HPDE6-E6E7 (cell line): ENCODE measurements around the gene KRTAP10-4.
"Not testable (repeated sequence)": the region's sequence is repeated elsewhere in the genome, so short reads cannot be mapped to it uniquely, and the experiment has no call there.

Source experiments
- DNase-seq: peaks from one replicate; pipeline ENCODE4 v3.0.0; 2011; ENCODE audit warnings: missing footprints; ENCODE audit errors: extremely low spot score

Gene KRTAP10-4

DNA sequence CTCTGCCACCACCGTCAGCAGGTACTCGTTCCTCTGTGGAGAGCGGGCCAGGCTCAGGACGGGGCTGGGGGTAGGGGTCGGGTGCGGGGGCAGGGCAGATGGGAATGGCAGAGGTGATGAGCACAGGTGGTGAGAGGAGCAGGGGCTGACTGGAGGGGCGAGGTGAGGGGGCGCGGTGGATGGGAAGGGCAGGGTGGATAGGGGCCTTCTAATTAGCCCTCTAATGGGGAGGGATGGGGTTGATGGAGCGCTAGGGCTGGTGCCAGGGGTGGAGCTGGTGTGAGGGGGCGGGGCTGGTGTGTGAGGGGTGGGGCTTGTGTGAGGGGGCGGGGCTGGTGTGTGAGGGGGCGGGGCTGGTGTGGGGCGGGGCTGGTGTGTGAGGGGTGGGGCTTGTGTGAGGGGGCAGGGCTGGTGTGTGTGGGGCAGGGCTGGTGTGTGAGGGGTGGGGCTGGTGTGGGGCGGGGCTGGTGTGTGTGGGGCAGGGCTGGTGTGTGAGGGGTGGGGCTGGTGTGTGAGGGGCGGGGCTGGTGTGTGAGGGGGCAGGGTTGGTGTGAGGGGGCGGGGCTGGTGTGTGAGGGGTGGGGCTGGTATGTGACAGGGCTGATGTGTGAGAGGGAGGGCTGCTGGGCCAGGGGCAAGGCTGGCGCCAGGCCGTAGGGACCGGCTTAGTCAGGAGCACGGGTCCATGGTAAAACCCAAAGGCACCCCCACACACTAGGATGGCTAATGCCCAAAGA is 39.5 kb upstream of the KRTAP10-4 start:
- no peak for DNase-seq

DNA sequence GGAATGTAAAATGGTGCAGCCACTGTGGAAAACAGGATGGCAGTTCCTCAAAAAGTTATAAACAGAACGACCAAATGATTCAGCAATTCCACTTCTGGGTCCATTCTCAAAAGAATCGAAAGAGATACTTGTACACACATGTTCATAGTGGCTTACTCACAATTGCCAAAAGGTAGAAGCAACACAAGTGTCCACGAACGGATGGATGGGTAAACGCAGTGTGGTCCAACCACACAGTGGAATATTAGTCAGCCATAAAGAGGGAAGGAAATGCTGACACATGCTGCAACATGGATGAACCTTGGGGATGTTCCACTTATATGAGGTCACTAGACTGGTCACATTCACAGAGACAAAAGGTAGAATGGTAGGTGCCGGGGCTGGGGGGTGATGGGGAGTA is 38.8 kb upstream of the KRTAP10-4 start:
- DNase-seq = no peak

DNA sequence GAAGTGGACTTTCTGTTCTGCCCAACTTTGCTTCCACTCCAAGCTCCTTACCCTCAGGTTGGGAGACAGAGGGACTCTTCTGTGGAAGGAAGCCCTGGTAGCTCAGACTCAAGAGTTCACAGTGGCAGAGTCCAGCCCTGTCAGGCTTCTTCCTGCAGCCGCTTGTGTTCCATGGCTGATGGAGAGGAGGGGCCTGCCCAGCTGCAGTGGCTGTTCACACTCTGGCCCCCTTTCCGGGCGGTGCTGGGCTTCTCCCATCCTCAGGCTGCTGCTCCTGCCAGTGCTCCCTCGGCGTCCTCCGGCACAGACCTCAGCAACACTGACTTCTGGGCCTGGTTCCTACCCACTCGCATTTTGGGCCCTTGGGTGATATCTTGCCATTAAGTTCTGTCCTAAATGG is 37.6 kb upstream of the KRTAP10-4 start:
- DNase-seq = no peak

DNA sequence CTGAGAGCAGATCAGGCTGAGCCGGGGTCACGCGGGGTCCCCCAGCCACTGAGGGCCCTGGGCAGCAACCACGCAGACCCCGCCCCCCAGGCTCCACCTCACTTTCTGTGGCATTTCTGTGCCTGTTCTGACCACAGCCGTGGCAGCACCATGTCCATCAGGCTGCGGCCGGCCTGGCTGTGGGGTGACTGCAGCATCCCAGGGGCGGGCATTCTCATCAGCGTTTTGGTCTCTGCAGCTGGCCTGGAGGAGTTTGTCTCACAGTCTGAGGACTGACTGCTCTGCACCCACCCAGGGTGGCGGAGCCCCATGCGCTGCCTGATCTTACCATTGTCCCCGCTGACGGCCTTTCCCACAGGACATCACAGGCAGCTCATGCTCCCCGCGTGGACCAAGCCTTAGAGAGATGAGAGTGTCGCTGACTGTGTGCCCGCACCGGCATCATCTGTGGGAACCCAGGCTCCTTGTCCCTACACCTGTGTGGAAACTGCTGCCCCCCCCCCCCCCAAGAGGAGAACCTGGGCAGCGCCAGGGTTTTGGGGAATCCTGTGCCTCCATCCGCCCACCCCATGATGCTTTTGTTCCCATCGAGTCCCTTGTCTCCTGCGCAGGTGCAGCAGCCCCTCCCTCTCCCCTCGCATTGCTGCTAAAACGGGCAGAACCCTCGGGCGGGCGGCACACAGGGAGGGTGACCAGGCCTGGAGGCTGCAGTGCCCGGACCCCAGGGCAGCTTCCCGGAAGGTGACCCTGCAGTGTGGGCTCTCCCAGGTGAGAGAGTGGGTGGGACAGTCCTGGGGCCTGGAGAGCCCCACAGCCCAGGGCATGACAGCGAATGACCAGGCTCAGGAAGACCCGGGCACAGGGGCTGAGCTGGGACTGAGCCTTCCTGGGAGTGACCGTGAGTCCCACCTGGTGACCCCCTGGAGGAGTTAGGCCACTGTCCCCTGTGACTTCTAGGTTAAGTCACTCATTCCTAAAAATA is 35.3 kb upstream of the KRTAP10-4 start:
- DNase-seq = no peak

DNA sequence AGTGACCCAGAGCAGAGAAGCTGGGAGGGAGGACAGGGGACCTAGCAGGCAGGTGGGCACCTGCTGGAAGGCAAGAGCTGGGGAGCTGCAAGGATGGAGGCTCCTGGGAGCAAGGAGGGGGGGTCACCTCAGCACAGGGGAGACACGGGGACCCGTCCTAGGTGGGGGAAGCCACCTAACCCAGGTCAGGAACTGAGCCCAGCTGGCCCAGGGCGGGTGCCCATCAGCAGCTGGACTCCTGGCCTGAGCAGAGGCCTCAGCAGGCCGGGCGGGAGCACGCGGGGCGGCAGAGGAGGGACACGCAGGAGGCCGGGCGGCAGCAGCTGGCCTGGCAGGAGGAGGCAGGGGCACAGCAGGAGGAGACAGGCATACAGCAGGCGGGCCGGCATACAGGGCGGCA is 34.5 kb upstream of the KRTAP10-4 start:
- no peak for DNase-seq

DNA sequence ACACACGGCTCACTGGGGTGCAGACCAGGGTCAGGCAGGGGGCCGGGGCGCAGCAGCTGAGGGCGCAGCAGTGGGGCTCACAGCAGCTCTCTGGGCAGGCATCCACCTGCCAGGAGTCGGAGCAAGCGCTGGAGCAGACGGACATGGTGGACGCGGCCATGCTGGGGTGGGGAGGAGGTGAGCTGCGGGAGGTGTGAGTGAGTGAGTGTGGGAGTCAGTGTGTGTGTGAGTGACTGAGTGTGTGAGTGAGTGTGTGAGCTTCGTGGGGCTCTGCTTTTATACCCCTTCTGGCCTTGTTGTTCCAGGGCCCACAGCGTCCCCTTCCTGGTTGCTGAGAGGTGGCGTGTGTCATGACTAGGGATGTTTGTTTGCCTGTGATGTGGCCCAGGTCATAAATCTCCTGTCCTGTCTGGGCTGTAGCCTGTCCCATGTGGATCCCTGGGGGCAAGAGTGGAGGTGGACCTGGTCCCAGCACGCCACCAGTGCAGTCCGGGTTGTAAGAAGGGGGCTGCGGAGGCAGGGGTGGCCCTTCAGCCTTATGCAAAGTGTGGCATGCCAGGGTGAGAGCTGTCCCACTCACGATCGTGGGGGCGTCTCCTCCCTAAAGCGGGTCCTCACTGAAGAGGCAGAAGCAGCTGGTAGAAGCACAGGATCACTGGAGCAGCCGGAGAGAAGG is 33.4 kb upstream of the KRTAP10-4 start, which contains the start of gene KRTAP10-1:
Gene KRTAP10-1, minus strand, starts transcription at position 205 of the 676 bp plus-strand sequence. Its CDS starts 45 bp downstream, at position 160.
- DNase-seq = no peak

DNA sequence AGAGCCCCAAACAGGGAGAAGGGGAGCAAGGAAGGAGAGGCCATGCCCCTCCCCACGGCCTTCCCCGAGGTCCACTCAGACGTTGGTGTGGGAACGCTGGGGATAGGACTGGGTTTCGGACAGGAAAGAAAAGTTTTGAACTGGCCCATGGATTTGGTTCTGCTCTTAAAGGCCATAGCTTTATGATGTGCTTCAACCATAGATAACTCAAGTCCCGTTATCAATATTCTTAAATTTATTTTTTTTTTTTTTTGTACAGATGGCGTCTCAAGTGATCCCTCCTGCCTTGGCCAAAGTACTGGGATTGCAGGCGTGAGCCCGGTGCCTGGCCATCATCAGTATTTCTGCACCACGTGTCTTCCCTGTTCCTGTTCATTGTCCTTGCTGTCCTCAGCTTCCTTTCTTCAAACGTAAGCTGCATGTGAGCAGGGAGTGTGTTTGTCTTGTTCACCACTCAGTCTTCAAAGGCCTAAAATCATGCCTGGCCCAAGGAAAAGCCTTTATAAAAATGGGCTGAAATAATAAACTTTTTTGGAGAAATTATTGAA is 32.7 kb upstream of the KRTAP10-4 start:
- no peak for DNase-seq

DNA sequence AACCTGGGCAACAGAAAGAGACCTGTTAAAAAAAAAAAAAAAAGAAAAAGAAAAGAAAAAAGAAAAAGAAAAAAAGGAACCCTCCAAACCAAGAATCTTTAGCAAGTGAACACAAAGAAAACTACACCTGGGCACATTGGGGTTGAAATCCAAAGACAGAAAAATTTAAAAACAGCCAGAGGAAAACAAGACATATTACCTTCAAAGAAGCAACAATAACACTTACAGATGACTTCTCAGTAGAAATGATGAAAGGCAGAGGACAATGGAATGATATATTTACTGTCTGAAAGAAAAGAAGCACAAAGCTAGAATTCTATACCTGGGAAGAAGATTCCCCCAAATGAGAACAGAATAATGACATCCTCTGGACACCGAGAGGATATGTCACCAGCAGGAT is 30.8 kb upstream of the KRTAP10-4 start:
- DNase-seq = no peak

DNA sequence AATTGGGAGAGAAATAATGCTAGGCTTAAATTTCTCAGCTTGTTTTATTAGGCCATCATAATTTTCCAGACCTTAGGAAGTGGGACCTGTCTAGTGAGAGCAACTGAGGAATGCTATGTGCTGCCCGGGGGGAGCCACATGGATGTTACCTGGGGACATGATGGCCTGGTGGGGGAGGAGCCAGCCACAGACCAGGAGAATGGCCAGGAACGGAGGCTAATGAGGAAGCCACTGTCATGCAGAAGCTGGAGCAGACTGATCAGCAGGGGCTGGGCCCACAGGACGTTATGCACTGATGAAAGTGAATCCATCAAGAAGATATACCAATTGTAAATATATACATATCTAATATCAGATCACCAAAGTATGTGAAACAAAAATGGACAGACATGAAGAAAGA is 29.0 kb upstream of the KRTAP10-4 start:
- DNase-seq = no peak

DNA sequence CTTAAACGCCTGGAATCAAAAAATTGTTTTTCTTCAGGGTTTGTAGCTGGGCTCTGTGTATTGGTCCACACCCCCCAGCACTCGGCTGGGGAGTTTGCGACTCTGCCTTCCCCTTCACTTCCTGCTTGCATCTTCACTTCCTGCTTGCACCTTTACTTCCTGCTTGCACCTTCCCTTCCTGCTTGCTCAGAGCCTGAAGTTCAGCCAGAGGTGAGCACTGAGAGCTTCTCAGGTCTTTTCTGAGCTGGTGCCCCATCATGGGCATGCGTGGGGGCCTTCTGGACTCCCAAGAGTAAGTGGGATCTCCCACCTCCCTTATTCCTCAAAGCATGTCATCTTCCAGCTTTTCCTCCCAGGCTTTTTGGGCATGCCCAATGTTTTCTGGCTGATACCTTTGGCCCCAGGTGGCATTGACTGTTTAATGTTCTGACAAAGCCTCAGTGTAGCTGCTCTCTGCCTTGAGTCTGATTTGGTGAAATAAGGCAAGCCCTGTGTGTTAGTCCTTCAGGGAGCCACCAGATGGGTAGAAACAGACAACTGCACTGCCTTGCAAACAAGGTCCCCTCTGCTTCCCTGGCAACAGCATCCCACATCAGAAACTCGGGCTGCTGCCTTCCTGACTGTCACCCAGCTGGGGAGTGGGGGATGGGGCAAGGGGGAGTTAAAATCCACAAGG is 25.7 kb upstream of the KRTAP10-4 start:
- no peak for DNase-seq

DNA sequence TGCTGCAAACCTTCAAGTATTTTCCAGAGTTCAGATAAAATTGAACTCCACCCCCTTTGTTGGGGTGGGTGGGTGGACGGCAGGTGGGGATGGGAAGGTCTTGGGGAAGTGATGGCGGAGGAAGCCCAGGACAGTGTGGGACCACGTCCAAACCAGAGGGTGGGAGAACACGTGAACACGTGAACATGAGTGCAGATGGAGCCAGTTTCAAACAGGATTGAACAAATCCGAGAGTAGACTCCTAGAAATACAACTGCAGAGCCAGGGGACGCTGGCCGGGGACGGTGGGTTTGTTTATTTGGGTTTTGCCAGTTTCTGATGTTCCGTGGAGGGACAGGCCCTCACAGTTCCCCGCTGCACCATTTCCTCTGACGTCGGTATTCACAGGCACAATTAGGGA is 25.1 kb upstream of the KRTAP10-4 start:
- DNase-seq = no peak

DNA sequence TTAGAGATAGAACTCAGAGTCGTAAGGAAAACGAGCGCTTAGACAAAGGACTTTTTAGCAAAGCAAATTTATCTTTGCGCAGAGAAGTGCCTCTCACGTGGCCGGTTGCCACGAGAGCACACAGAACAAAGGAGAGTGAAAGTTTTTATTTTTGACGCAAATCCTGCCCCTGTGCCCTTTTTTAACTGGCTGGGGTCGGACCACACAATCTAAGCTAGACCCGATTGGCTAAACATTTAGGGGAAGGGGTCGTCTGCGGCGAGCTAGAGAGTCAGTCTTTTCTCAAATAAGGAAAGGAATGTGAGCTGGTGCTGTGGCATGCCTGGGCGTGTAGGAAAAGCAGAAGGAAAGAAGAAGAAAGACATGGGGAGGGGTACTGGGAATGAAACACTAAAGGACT is 24.6 kb upstream of the KRTAP10-4 start:
- DNase-seq = no peak

DNA sequence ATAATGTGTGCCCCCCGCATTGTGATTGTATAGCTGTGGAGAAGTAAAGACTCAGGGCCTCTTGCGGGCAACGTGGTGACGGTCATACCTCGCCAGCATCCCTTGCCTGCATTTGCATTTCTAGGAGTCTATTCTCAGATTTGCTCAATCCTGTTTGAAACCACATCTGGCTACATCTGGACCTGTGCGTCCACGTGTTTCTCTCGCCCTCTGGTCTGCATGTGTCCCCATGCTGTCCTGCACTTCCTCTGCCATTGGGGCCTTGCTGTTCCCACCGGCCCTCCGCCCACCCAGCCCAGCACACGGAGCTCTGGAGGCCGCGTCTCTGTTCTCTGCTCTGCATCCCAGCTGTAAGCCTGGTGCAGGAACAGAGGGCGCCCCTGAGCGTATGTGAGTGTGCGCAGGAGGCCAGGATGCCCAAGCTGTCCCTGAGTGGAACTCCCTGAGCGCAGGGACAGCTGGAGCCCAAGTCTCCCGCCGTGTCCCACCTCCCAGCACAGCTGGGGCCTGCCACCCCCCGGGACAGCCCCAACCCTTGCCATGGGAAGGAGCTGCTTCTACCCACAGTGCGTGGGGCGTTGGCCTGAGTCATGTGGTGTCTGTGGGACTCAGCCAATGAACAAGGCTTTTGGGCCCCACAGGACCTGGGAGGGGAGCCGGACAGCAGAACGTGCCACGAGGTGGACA is 23.9 kb upstream of the KRTAP10-4 start:
- DNase-seq = no peak

DNA sequence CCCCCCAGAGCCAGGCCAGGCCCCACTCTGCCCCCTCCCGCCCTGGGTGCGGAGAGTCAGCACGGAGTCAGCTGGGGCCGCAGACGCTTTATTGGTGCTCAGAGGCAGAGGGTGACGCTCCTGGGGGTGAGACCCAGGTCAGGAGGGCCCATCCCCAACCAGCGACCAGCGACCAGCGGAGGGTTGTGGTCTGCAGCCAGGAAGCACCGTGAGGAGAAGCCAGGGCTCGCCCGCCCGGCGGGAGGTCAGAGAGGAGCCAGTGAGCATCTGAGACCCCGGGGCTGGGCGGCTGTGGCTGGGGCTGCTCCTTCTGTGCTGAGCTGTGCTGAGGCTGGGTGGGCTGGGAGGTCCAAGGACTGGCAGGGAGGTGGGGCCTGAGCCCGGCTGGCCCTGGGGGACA is 23.2 kb upstream of the KRTAP10-4 start:
- DNase-seq = not testable (repeated sequence)

DNA sequence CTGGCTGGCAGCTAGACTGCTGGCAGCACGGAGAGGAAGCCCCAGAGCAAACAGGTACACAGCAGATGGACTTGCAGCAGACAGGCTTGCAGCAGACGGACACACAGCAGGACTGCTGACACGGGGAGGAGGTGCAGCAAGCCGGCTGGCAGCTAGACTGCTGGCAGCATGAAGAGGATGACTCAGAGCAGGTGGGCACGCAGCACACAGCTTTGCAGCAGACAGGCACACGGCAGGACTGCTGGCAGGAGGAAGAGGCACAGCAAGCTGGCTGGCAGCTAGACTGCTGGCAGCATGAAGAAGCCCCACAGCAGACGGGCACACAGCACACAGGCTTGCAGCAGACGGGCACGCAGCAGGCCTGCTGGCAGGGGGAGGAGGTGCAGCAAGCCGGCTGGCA is 22.7 kb upstream of the KRTAP10-4 start:
- no peak for DNase-seq

DNA sequence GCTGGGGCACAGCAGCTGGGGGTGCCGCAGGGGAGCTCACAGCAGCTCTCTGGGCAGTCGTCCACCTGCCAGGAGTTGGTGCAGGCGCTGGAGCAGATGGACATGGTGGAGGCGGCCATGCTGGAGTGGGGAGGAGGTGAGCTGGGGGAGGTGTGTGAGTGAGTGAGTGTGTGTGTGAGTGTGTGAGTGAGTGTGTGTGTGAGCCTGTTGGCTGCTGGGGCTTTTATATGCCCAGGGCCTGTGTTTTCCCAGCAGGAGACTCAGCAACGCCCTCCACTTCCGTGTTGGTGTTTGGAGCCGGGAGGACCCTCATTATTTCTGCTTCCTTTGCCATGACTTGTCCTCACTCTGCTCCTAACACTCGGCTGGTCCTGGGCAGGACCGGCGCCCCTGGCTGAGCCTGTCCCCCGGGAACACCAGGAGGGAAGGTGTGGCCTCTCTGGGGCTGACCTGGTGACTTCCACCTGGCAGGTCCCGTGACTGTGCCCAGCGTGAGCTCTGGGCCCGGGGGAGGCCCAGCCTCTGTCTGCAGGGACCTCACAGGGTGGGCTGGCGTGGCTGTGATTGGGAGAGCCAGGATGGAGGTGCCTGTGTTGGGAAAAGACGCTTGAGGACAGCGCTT is 22.1 kb upstream of the KRTAP10-4 start, which contains the start of gene KRTAP10-2:
Gene KRTAP10-2, minus strand, starts transcription at position 166 of the 622 bp plus-strand sequence. Its CDS starts 47 bp downstream, at position 119.
- DNase-seq = no peak

DNA sequence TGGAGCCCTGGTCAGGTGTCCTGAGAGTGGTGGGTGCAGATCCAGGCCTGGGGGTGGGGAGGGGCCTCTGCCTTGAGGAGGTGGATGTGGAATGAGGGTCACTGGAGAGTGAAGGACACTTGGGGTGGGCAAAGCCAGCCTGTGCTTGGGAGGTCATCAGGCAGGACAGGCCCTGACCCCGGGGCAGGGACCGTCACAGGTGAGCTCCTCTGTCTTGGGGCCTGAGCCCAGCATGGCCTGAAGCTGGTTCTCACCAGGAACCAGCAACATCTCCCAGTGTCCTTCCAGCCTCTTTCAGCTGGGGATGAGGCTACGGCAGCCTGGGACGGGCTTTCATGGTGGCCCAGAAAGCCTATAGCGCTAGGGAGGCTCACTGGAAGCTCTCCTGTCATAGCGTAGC is 21.4 kb upstream of the KRTAP10-4 start:
- DNase-seq = no peak

DNA sequence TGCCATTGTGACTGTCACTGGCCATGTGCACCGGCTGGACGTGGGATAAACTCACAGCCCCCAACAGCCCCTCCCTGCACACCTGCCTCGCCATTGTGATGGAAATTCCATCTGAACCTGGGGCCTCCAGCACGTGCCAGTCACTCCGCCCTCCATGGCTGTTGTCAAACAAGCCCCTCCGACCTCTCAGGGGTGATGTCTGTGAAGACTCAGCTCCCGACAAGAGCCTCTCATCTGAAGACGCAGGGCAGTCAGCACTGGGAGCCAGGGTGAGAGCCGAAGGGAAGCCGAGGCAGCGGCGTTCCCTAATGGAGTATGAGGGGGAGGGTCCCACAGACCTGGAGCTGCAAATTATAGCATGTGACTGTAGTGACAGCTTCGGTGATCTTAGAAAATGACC is 20.8 kb upstream of the KRTAP10-4 start:
- DNase-seq = no peak

DNA sequence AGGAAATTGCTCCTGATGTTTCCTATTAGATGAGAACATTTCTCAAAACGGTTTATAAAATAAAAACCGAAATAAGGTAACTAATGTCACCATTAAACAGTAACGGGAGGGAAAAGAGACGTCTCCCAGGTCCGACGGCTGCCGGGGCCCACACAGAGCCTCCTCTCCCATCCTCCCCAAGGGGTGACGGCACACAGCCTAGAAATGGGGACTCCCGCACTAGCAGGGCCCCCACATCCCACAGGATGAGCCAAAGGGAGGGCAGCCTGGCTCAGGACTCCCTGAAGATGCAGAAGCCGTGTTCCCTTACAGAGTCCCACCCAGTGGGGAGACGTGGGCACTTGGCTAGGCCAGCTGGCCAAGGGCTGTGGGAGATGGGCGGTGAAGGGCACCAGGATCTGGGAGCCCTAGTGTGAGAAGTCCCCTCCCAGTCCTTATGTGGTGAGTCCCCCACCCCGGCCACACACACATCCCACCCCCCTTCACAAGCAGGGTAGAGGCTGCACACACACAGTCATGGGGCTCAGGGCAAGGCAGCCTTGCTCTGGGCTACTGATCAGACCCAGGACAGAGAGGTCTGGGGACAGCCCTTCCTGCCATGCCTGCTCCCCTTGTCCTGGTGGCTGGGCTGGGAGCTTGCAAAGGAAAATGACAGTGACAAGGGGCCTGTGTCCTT is 18.2 kb upstream of the KRTAP10-4 start:
- no peak for DNase-seq

DNA sequence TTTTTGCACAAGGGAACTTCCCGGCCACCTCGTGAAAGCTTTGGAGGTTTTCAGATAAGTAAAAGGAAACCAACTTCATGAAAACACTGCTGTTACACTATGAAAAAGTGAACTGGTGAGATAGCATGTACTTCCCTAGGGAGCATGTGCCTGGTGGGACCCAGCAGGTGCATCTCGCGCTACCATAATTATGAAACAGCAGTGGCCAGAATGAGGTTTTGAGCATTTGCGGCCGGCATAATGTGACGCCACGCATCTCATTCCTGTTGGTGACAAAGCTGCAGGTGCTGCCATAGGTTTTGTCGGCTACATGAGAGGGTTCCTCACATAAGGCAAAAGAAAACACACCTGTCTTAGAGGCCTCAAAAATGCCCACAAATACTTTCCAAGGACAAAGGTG is 16.6 kb upstream of the KRTAP10-4 start:
- no peak for DNase-seq
